GM21529 (cell line): Measurements from ENCODE around the gene KIAA2012.

ENCODE experiments used
- ATAC-seq: cut with Tn5 transposase; IDR thresholded peaks from one replicate; pipeline ENCODE4 v1.9.1; 2021; ENCODE audit not compliant: unreplicated experiment

Gene KIAA2012

DNA sequence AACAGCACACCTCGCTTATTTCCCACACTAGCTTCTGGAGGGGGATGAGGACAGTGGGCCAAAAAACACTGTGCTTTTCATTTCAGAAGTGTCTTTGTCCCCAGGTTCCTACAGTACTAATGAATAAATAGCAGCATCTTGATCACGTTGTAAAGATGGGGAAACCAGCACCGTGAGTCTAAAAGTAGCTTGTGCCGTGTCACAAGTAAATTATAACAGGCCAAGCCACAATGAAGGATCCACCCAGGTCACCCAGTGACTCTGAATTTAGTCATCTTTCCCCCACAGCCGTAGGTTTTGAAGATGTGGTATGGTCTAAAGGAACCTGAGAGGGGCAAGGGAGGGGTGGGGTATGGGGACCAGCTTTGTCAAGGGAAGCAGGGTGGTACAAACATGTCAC lies 30.6 kb upstream of the KIAA2012 start:
- ATAC-seq, result no peak

GRCh38 chr2:202043475-202043874 lies 29.6 kb upstream of the KIAA2012 start:
- ATAC-seq, result no peak

DNA sequence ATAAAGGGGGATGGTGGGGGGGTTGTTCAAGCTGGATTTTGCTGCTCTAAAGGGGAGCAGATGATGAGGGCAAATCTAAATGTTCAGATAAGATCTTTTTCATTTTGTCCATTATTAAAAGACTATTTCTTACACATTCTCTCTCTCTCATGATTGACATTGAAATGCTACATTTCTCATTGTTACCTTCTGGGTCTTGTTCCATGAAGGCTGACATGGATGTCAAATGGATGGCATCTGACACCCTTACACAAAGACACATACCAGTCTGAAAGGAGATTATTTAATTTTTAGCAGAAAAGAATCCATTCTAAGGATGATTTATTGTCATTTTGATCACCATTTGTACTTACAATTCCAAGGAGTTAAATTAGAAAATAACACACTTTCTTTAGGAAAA lies 28.3 kb upstream of the KIAA2012 start:
- no peak for ATAC-seq

DNA sequence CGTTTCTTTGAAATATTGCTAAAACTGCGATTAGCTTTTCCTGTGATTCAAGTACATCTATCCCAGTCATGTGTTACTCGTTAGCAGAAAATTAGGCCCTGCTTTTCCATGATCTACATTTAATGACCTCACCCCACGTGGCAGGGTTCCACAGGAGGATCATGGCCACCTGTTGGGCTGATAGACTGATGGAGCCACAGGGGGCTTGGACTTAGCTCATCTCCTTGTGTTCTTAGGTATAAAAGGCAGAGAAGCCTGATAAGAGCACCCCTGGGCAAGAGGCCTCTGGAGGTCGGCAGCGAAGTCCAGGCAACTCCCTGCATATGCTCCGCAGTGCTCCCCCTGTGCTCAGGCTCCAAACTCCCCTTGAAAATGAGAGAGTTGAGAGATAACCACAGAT lies 26.5 kb upstream of the KIAA2012 start:
- no peak for ATAC-seq

- no peak for ATAC-seq
Measured at GRCh38 chr2:202049092-202049728, 23.8 kb upstream of the KIAA2012 start.

- ATAC-seq, result no peak
Measured at GRCh38 chr2:202049840-202050239, 23.2 kb upstream of the KIAA2012 start.

GRCh38 chr2:202050652-202051051 lies 22.4 kb upstream of the KIAA2012 start:
- ATAC-seq, result no peak

DNA sequence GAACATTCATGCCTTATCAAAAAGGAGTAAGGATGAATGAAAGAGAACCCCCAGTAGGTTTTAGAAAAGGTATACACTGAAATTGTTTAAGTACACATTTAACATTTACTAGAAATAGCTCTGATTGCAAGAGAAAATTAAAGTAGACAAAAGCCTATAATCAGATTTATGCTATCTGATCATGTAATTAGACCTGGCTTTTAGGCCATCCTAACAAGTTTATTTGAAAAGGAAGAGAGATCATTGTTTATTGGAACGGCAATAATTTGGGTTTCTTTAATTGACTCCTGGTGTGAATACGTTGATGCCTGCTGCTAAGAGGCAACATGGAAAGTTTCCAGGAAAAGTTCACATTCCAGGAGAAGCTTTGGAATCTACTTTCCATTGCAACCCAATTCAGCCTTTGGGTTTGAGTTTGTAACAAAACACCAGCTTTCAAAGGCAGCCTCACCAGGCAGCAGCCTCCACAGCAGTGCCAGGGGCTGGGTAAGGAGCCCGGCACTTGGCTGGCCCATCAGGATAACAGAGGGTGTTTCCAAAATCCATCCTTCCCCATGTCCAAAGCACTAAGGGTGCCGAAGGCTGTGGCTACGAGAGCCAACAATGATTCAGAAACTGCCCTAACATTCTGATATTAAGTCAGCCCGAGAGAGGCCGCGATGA lies 21.4 kb upstream of the KIAA2012 start:
- ATAC-seq, result no peak

GRCh38 chr2:202052235-202052634 lies 20.8 kb upstream of the KIAA2012 start:
- no peak for ATAC-seq

- no peak for ATAC-seq
Measured at GRCh38 chr2:202054679-202055078, 18.4 kb upstream of the KIAA2012 start.

DNA sequence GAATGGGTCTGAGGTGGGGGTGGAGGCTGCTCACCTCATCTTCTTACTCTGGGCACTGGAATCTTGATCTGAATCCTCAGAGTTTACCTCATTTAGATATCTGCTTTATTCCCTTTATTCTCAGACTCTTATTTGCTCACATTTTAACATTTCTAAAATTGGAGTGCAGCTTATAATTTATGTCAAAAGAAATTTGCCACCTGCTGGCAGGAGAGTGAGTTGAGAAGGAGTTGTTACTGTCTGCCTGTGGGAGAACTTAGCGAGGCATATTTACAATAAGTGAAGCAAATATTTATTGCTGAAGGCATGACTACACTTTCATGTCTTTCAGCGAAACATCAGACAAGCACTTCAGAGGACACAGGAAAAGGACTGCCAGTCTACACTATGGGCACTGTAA lies 16.4 kb upstream of the KIAA2012 start:
- ATAC-seq, result no peak

- no peak for ATAC-seq
Measured at GRCh38 chr2:202060218-202060617, 12.8 kb upstream of the KIAA2012 start.

DNA sequence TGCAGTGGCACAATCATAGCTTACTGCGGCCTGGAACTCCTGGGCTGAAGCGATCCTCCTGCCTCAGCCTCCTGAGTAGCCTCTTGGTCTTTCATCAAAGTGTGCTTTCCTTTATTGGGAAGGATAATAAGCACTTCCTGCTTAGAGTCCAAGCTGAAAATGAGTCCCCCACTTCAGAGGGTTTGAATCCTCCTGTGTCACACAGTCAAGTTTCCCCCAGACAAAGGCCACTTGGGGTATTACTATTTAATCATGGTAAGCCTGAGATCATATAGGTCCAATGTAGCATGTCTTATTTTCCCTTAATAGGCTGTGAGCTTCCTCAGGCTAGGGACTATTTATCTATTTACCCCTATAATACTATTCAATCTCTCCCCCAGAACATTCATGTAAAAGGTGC lies 11.4 kb upstream of the KIAA2012 start:
- no peak for ATAC-seq

DNA sequence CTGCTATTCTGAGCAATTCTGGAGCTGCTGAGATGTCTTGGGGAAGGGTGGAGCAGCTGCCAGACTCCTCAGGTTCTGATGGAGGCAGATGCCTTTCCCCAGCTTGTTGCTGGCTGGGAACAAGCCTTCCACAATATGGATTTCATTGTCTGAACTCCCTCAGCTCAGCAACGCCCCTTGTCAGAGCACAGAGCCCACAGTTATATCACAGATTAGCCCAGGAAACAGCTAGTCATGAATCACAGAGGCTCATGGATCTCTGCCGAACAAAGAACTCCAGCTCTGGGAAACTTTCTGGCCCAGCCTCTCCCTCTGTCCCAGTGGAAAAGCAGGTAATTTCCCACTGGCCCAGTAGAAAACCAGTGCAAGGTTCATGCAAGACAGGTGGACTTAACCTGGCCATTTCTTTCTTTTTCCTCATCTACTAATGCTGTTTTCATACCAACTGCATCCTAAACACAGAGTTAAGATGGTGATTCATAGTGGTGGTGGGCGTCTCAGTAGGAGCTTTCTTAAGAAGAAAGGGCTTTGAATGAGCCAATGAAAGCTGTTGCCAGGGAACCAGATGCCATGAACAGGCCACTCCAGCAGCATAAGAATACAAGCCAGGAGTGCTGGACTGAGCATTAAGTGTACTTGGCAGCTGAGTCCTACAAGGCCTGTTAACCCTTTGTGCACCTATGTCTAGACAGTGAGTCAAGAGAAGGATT lies 8.7 kb upstream of the KIAA2012 start:
- no peak for ATAC-seq

- no peak for ATAC-seq
Measured at GRCh38 chr2:202064881-202065230, 8.2 kb upstream of the KIAA2012 start.

DNA sequence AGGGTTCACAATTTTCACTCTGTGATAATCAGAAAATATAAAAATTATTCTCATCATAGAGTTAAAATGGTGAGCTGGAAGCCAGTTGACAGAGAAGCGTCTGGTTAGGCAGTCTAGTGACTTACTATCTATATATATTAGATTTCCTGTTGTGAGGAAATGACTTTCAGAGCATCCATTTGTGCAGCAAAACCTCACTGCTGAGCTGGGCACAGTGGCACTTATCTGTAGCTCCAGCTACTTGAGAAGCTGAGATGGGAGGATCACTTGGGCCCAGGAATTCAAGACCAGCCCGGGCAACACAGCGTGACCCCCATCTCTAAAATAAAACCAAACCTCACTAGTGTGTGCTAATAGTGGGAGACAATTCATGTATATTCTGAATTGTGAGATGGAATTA lies 7.2 kb upstream of the KIAA2012 start:
- ATAC-seq, result no peak

DNA sequence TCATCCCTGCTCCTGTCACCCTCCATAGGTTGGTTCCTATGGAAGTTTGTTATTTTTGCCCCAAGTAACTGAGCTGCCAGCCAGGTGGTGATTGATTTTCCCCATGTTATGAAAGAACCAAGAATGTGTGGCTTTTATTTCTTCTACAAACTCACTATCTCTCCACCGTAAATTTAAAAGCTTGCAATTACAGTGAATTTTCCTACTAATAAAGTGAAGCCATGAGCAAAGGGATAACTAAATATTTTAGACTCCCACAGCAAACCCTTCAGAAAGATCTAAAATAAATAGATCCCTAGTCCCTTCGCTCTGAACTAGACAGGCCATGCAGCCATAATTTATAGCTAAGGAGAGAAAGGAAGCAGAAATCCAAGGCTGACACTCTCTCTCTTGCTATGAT lies 6.2 kb upstream of the KIAA2012 start:
- no peak for ATAC-seq

DNA sequence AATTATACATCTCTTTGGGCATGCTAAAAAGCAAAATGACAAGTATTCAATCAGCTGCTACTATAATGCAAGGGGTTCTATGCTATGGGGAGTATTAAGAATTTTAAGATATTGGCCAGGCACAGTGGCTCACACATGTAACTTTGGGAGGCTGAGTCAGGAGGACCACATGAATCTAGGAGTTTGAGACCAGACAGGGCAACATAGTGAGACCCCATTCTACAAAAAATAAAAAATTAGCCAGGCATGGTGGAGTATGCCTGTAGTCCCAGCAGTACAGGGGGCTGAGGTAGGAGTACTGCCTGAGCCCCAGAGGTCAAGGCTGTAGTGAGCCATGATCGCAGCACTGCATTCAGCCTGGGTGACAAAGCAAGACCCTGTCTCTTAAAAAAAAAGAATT lies 5.5 kb upstream of the KIAA2012 start:
- ATAC-seq, result no peak

- ATAC-seq, result no peak
Measured at GRCh38 chr2:202069170-202070067, 3.6 kb upstream of the KIAA2012 start.

DNA sequence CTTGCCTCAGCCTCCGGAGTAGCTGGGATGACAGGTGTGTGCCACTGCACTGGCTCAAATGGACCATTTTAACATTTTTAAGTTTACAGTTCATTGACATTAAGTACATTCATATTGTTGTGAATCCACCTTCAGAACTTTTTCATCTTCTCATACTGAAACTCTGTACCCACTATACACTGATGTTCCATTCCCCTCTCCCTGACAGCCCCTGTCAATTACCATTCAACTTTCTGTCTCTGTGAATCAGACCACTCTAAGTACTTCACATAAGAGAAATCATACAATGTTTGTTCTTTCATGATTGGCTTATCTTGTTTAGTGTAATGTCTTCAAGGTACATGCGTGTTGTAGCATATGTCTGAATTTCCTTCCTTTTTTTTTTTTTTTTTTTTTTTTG lies 1.9 kb upstream of the KIAA2012 start:
- ATAC-seq, result no peak

DNA sequence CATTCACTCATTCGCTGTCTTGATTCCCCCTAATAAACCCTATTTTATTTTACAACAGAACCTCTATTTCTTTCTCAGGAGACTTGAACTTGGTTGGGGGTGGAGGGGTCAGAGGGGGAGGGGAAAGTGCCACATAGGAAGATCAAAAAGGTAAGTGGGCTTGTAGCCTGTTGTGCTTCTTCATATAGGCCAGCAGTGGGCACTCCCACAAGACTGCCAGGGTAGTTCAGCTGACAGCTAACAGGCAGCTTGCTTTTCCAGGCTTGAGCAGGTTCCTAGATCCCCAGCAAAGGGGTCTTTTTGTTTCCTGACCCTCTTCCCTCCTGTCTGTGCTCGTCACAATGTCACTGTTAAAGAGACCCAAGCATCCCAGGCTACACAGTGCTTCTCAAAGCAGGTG lies 829 bp upstream of the KIAA2012 start:
- no peak for ATAC-seq

DNA sequence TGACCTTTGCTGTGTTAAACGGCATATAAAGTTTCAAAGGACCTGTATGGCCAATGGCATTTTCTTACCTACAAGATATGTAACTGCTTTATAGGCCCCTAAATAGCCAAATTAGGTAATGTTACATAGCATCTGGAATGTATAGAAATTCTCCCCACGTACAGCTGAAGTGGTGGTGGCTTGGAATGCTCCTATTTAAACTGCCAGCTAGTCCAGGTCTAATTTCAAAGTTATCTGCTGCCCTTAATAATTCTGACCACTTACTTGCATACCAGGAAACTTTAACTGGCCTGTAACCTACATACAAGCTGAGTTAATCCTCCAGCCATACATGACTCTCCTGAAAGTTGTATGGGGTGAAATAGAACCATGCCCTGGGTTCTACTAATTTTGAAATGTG lies 1.3 kb downstream of the KIAA2012 start:
- no peak for ATAC-seq
